Muscle of arm (tissue), 12 donors: ENCODE data around the gene ZMYND11. TPM values are rescaled to one million over a fixed set of nuclear protein-coding genes. Genes with fewer than 3 reads are reported as not detected.
"Not testable (repeated sequence)": the region's sequence is repeated elsewhere in the genome, so short reads cannot be mapped to it uniquely, and the experiment has no call there.

ENCODE experiments used
- DNase-seq: peaks from one replicate; pipeline ENCODE4 v3.0.0-alpha.2; 2013
- polyA plus RNA-seq, 12 donors: library from polyadenylated mRNA; unstranded; fragments of 120-200 nt; gene quantifications; one replicate each; pipeline ENCODE4 v1.2.1, GENCODE V29; 2013; ENCODE audit not compliant: insufficient read length in 12 of 12

Gene ZMYND11
- polyA plus RNA-seq, 12 donors: 57.1 to 115 (median 71.6) TPM

GRCh38 chr10:279655-280054 is 144.4 kb downstream of the ZMYND11 start:
- no peak for DNase-seq

- no peak for DNase-seq
Observed at GRCh38 chr10:282294-283139, 147.3 kb downstream of the ZMYND11 start.

GRCh38 chr10:283140-283479 is 147.9 kb downstream of the ZMYND11 start:
- DNase-seq: no peak

- DNase-seq: no peak
Observed at GRCh38 chr10:283916-284356, 148.7 kb downstream of the ZMYND11 start.

GRCh38 chr10:285216-285615 is 150.0 kb downstream of the ZMYND11 start:
- DNase-seq: no peak

- DNase-seq: no peak
Observed at GRCh38 chr10:287026-287709, 151.9 kb downstream of the ZMYND11 start.

GRCh38 chr10:287814-288213 is 152.6 kb downstream of the ZMYND11 start:
- DNase-seq: no peak

- peak; percentile 51 for DNase-seq
Observed at GRCh38 chr10:288316-289200, 153.3 kb downstream of the ZMYND11 start.

- DNase-seq: no peak
Observed at GRCh38 chr10:289581-289980, 154.3 kb downstream of the ZMYND11 start.

GRCh38 chr10:290026-290725 is 154.9 kb downstream of the ZMYND11 start:
- no peak for DNase-seq

GRCh38 chr10:293636-294035 is 158.4 kb downstream of the ZMYND11 start:
- DNase-seq: no peak

GRCh38 chr10:297567-297966 is 162.3 kb downstream of the ZMYND11 start:
- DNase-seq: no peak

- no peak for DNase-seq
Observed at GRCh38 chr10:298033-298432, 162.8 kb downstream of the ZMYND11 start.

- DNase-seq: no peak
Observed at GRCh38 chr10:299512-299911, 164.3 kb downstream of the ZMYND11 start.

- DNase-seq: no peak
Observed at GRCh38 chr10:299969-300368, 164.7 kb downstream of the ZMYND11 start.

- not testable (repeated sequence) for DNase-seq
Observed at GRCh38 chr10:300580-300979, 165.3 kb downstream of the ZMYND11 start.

GRCh38 chr10:301536-301935 is 166.3 kb downstream of the ZMYND11 start:
- no peak for DNase-seq
